Adipose tissue (tissue), 3 donors: ENCODE measurements around the gene AOC2. TPM values are rescaled to one million over a fixed set of nuclear protein-coding genes. Genes with fewer than 3 reads are reported as not detected.

Experiments used
- H3K27ac ChIP-seq: one replicate; pipeline ENCODE4 v1.5.1; 2013; ENCODE audit warnings: low read depth, low read length
- WGBS, 3 donors: extraction: QIAGEN DNeasy Blood & Tissue Kit; methylation state at CpG; one replicate each; pipeline ENCODE4 v1.1.7; 2013; 5-methylcytosine and 5-hydroxymethylcytosine counted together
- polyA plus RNA-seq, 3 donors: library from polyadenylated mRNA; stranded (reverse); fragments of 200-250 nt; gene quantifications; one replicate each; pipeline ENCODE4 v1.2.3, GENCODE V29; 2013
- donor health status: healthy with polysubstance abuse.
- donor health status: Bipolar disorder and iron deficiency.
- donor health status: healthy.

Gene AOC2
- polyA plus RNA-seq, 3 donors, result 2.0 to 8.9 (median 3.1) TPM

- H3K27ac ChIP-seq, result no peak overlapping the region
- 91 to 94% (median 93%) methylated on average over 1 of the region's 1 CpG for WGBS, 3 donors
Measured at GRCh38 chr17:42827472-42827871, 16.9 kb upstream of the AOC2 start.

GRCh38 chr17:42830971-42831370 is 13.4 kb upstream of the AOC2 start:
- no peak overlapping the region for H3K27ac ChIP-seq

- H3K27ac ChIP-seq, result peak overlapping the region; percentile 8
- WGBS, 3 donors, result 19 to 55% (median 52%) methylated on average over 9 of the region's 9 CpGs
Measured at GRCh38 chr17:42832213-42832933, 12.0 kb upstream of the AOC2 start.

- WGBS, 3 donors, result 0% methylated on average over 65 to 71 of the region's 71 CpGs
- H3K27ac ChIP-seq, result peak within 1 kb of the TSS; percentile 8
Measured at GRCh38 chr17:42832934-42833766, 11.2 kb upstream of the AOC2 start, which contains the start of gene PSME3. PSME3 (plus strand) TSS chr17:42833397; CDS start chr17:42833632, 235 bp downstream.

- 5 to 7% (median 6%) methylated on average over 18 of the region's 18 CpGs for WGBS, 3 donors
Measured at GRCh38 chr17:42833767-42834422, 10.5 kb upstream of the AOC2 start.

GRCh38 chr17:42835732-42836131 is 8.6 kb upstream of the AOC2 start:
- H3K27ac ChIP-seq, result no peak overlapping the region
- 95 to 99% (median 95%) methylated on average over 6 of the region's 6 CpGs for WGBS, 3 donors

More at GRCh38 chr17:42833767-42834422, 10.5 kb upstream of the AOC2 start:
- H3K27ac ChIP-seq, result peak overlapping the region; percentile 8

GRCh38 chr17:42841975-42842685 is 2.2 kb upstream of the AOC2 start:
- WGBS, 3 donors, result 66 to 77% (median 68%) methylated on average over 11 of the region's 11 CpGs

GRCh38 chr17:42843358-42843934 is 934 bp upstream of the AOC2 start:
- no peak overlapping the region for H3K27ac ChIP-seq
- WGBS, 3 donors, result 36 to 42% (median 37%) methylated on average over 6 of the region's 6 CpGs

More at GRCh38 chr17:42841975-42842685, 2.2 kb upstream of the AOC2 start:
- no peak overlapping the region for H3K27ac ChIP-seq

- 89 to 92% (median 91%) methylated on average over 24 of the region's 24 CpGs for WGBS, 3 donors
- H3K27ac ChIP-seq, result no peak overlapping the region
Measured at GRCh38 chr17:42844761-42845555, 578 bp downstream of the AOC2 start.

- no peak overlapping the region for H3K27ac ChIP-seq
- WGBS, 3 donors, result 85 to 92% (median 91%) methylated on average over 12 of the region's 12 CpGs
Measured at GRCh38 chr17:42845556-42845917, 1.2 kb downstream of the AOC2 start.

GRCh38 chr17:42845918-42846593 is 1.7 kb downstream of the AOC2 start:
- no peak overlapping the region for H3K27ac ChIP-seq
- WGBS, 3 donors, result 62 to 68% (median 66%) methylated on average over 7 of the region's 7 CpGs

- no peak overlapping the region for H3K27ac ChIP-seq
- 42 to 61% (median 46%) methylated on average over 9 of the region's 9 CpGs for WGBS, 3 donors
Measured at GRCh38 chr17:42846594-42847280, 2.4 kb downstream of the AOC2 start.

GRCh38 chr17:42848093-42848492 is 3.7 kb downstream of the AOC2 start:
- H3K27ac ChIP-seq, result no peak overlapping the region
- 71 to 89% (median 79%) methylated on average over 3 of the region's 3 CpGs for WGBS, 3 donors

- WGBS, 3 donors, result 87 to 93% (median 90%) methylated on average over 9 of the region's 9 CpGs
- H3K27ac ChIP-seq, result no peak overlapping the region
Measured at GRCh38 chr17:42849031-42849430, 4.7 kb downstream of the AOC2 start.

- 53 to 60% (median 60%) methylated on average over 8 of the region's 8 CpGs for WGBS, 3 donors
- H3K27ac ChIP-seq, result no peak overlapping the region
Measured at GRCh38 chr17:42849451-42850181, 5.2 kb downstream of the AOC2 start.

- 27 to 51% (median 39%) methylated on average over 9 of the region's 9 CpGs for WGBS, 3 donors
- no peak within 1 kb of the TSS for H3K27ac ChIP-seq
Measured at GRCh38 chr17:42850954-42851353, 6.6 kb downstream of the AOC2 start, which contains the start of gene AOC3. AOC3 (plus strand) TSS chr17:42851199; CDS start chr17:42851344, 145 bp downstream.
